KG1 (cell line): ENCODE measurements around the gene TPH2.

Experiments used
- DNase-seq: peaks from one replicate; lab custom pipeline; 2025; lab: John Stamatoyannopoulos, UW

TPH2 gene

DNA sequence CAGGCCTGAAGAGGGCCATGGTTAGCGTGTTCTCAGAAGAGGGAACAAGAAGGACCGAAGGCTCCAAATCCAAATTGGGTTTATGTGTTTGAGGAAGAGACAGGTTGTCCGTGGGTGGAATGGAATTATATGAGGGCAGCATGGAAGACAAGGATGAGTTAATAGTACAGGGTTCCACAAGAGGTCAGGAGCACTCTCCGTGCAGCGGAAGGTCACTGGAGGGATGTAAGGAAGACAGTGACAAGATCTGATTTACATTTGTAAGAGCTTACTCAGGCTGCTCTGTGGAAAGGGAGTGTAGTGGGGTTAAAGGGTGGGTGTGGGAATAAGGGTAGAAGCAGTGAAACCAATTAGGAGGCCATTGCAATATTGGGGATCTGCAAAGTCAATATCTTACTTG is 97.0 kb downstream of the TPH2 start:
- DNase-seq = no peak

DNA sequence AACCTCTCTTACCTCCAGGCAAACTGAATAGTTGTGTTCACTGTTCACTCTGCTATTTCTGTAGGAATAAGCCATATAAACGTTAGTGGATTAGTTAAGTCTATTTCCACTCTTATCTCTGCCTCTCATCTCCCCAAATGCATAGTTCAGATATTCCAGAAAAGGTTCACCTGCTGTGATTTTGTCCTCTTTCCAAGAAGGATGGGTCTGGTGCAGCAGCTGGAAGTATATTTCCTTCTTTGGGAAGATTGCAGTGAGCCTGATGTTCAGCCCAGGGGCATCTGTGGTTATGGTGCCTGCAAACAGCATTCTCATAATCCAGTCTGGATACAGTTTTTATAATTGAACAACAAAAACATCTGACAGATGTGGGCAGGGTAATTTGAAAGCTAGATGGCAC is 97.7 kb downstream of the TPH2 start:
- no peak for DNase-seq

- DNase-seq = no peak
These were observed 98.6 kb downstream of the TPH2 start for GRCh38 chr12:72037006-72037795.

GRCh38 chr12:72041811-72042210 is 103.2 kb downstream of the TPH2 start:
- DNase-seq = no peak

- no peak for DNase-seq
These were observed 115.0 kb downstream of the TPH2 start for GRCh38 chr12:72053604-72054003.

GRCh38 chr12:72054511-72054910 is 115.9 kb downstream of the TPH2 start:
- no peak for DNase-seq

DNA sequence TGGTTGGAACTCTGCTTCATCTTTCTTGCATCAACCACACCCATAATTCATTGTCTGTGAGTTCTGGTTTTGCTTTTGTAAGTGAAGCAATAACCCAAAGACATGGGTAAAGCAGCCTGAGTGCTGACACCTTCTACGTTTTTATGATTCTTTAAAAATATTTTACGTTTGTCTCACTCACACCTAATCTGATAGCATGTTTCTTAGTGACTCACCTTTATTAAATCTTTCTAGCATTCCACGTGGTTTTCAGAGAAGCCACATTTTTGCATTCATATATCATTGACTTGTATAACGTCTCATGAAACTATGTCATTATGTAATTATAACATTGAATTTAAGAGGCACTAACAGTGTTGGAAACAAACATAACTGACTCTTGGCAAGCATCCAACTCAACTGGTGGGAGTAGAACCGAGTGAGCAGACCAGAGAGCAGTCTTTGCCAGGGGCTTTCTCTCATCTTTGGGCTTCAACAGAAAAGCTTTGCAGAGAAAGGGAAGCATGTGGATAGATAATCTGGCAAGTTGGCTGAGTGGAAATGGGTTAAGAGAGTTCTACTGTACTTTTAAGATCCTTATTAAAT is 118.8 kb downstream of the TPH2 start:
- DNase-seq = no peak

GRCh38 chr12:72063073-72063472 is 124.4 kb downstream of the TPH2 start:
- no peak for DNase-seq

- DNase-seq = no peak
These were observed 132.4 kb downstream of the TPH2 start for GRCh38 chr12:72071030-72071429.

DNA sequence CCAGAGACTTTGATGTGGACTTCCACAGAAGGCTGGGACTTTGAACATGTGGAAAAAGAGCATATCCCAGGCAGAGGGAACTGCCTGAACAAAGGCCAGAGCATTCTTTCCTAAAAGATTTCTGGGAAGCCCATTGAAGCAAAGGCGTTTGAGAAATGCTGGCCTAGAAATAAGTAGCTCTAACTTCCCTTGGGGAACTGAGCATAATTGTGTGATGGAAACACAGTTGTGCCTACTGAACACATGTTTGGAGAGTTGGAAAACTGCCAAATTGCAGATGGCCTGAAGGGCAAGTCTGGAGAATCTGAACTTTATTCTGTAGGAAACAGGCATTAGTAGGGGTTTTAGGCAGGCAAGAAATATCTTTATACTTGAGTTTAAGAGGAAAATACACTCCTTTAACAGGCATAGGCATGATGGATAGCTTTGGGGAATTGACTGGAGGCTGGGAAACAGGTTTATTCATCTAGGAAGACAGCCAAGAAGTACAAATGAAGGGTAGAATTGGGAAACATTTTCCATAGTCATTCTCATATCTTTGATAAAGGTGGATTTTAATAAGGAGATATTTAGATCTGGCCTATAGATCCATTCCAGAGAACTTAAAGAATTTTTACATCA is 134.1 kb downstream of the TPH2 start:
- DNase-seq = no peak

DNA sequence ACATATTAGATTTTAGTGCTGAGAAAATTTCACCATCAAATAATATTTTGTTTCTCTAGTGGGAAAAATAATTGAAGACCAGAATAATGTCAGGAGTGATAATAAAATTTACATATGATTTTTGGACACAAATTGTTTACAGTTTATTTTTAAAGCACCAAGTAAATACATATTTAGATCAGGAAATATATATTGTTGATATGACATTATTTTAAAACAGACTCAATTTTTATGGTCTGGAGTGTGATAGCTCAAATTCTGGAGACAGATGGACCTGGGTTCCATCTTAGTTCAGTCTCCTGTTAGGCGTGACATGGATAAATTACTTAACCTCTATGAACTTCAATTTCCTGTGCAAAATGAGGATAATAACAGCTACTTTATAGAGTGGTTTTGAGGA is 135.4 kb downstream of the TPH2 start:
- DNase-seq = no peak

DNA sequence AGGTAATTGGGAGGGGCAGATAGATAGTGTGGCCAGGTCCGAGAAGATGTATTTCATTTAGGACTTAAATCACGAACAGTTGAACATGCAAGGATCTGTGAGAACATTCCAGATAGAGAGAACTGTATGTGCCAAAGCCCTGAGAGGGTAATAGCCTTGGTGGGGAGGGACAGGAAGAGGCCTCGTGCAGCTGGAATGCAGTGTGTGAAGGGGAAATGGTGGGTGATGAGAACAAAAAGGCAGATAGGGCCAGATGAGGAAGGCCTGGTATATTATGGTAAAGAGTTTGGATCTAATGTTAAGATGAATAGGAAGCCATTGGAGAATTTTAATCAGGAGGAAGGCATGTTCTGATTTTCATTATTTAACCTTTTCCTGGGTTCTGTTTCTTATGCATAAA is 136.3 kb downstream of the TPH2 start:
- no peak for DNase-seq

DNA sequence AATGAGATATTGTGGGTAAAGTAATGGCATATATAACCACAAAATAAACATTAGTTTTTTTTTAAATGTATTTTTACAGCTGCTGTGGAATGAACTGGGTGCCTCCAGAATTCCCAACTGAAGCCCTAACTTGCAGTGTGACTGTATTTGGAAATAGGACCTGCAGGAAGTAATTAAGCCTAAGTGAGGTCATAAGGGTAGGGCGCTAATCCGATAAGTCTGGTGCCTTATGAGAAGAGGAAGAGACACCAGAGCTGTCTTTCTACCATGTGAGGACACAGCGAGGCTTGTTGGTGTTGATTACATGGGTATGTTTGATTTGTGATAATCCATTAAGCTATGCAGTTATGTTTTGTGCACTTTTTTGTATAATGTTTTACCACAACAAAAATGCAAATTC is 136.8 kb downstream of the TPH2 start:
- no peak for DNase-seq

- DNase-seq = no peak
These were observed 137.4 kb downstream of the TPH2 start for GRCh38 chr12:72075891-72076557.

DNA sequence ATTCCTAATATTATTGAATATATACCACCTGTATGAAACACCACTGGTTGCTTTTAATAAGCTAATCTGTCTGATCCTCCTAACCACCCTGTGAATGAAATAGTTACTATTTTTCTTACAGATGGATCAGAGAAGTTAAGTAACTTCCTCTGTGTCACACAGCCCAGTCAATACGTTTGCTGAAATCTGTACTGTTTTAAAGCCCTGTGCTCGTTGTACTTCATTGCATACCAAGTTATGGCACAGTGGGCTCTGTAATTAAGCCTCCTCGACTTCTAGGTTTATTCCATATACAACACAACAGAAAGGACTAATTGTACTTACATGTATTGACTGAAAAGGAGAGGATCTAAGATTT is 137.9 kb downstream of the TPH2 start:
- no peak for DNase-seq

DNA sequence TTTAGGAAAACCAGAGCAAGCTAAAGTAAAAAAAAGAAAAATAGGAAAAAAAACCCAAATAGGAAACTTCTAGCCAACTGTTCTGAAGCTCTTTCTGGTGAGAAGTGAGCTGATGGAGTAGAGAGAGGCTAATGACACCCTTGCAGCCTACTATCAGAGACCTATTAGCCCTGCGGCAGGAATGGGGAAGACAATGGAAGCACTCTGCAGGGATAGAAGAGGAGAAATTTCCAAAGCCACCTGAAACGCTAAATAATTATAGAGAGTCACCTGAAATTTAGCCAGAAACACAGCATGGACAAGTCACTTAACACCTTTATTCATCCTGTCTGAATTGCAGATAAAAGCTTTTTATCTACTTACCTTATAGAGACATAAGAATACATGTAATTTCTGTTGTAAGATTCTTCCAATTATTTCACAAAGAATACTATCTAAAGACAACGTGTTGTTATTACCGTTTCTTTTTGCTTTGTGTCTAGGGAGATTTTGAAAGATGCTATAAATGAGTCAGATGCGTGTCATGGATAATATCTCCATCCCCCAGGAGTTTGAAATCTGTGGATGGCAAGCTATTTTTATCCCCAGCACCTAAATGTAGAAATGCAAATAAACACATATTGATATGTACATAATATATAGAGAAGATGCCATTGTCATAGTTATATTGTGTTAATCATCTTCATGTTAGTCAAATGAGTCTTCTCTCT is 138.6 kb downstream of the TPH2 start:
- DNase-seq = no peak

DNA sequence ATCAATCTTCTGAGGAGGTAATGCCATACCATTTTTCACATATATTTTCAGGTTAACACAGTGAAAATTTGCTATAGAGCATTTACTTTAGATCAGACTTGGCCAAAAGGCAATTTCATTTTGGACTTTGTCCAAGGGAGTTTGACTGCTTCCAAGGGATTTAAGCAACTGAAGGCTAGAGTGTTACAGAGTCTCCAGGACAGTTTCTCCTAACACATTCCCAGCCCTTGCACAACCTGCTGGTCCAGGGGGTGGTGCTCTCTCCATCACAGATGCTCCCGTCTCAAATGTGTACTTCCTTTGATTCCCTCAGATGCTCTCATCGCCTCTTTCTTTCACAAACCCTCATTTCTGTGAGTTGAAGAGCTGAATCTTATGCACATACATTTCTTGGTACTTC is 143.1 kb downstream of the TPH2 start:
- DNase-seq = no peak
